ENCODE data around the gene TNFSF11.

TNFSF11 gene

GRCh38 chr13:42592915-42593900 lies 19.3 kb downstream of the TNFSF11 start:
- Histone ChIP-seq H3K36me3 (ENCODE audit: control insufficient read depth, insufficient read depth, low read length) (no peaks in the 10 kb centered on the region), H3K4me2 (ENCODE audit: low read length) (no peak overlapping the region), H3K27me3 (ENCODE audit: control insufficient read depth, insufficient read depth, low read length) (no peaks in the 10 kb centered on the region), H3K27ac (no peak overlapping the region), H2AFZ (no peak overlapping the region), H3K79me2 (no peaks in the 10 kb centered on the region), H3K9ac (no peak overlapping the region), H3K9me3 (ENCODE audit: control insufficient read depth, low read length) (no peaks in the 10 kb centered on the region), H3K4me3 (ENCODE audit: low read depth, low read length) (no peak overlapping the region), H3K4me1 (no peaks in the 10 kb centered on the region)
- no peak for TF ChIP-seq CTCF (IDR thresholded peaks at IDR 0.05)

GRCh38 chr13:42594481-42595252 lies 20.7 kb downstream of the TNFSF11 start:
- Histone ChIP-seq H3K4me1 (no peaks in the 10 kb centered on the region), H3K9me3 (ENCODE audit: control insufficient read depth, low read length) (no peaks in the 10 kb centered on the region), H2AFZ (no peak overlapping the region), H3K4me2 (ENCODE audit: low read length) (no peak overlapping the region), H3K79me2 (no peaks in the 10 kb centered on the region), H3K27me3 (ENCODE audit: control insufficient read depth, insufficient read depth, low read length) (no peaks in the 10 kb centered on the region), H3K9ac (no peak overlapping the region), H3K36me3 (ENCODE audit: control insufficient read depth, insufficient read depth, low read length) (no peaks in the 10 kb centered on the region), H3K27ac (no peak overlapping the region), H3K4me3 (ENCODE audit: low read depth, low read length) (no peak overlapping the region)
- peak; percentile 63 for TF ChIP-seq CTCF (IDR thresholded peaks at IDR 0.05)

GRCh38 chr13:42595253-42595571 lies 21.3 kb downstream of the TNFSF11 start:
- Histone ChIP-seq H3K36me3 (ENCODE audit: control insufficient read depth, insufficient read depth, low read length) (no peaks in the 10 kb centered on the region), H3K4me3 (ENCODE audit: low read depth, low read length) (no peak overlapping the region), H3K27me3 (ENCODE audit: control insufficient read depth, insufficient read depth, low read length) (no peaks in the 10 kb centered on the region), H3K9ac (no peak overlapping the region), H3K27ac (no peak overlapping the region), H2AFZ (no peak overlapping the region), H3K4me1 (no peaks in the 10 kb centered on the region), H3K4me2 (ENCODE audit: low read length) (no peak overlapping the region), H3K79me2 (no peaks in the 10 kb centered on the region), H3K9me3 (ENCODE audit: control insufficient read depth, low read length) (no peaks in the 10 kb centered on the region)
- no peak for TF ChIP-seq CTCF (IDR thresholded peaks at IDR 0.05)

GRCh38 chr13:42597505-42597904 lies 23.6 kb downstream of the TNFSF11 start:
- H3K79me2 ChIP-seq = no peaks in the 10 kb centered on the region
- TF ChIP-seq CTCF (IDR thresholded peaks at IDR 0.05) = no peak
- H3K36me3 ChIP-seq (ENCODE audit: control insufficient read depth, insufficient read depth, low read length) = no peaks in the 10 kb centered on the region
- no peaks in the 10 kb centered on the region for H3K9me3 ChIP-seq (ENCODE audit: control insufficient read depth, low read length)
- no peaks in the 10 kb centered on the region for H3K27me3 ChIP-seq (ENCODE audit: control insufficient read depth, insufficient read depth, low read length)
- H2AFZ ChIP-seq = no peak overlapping the region
- H3K4me3 ChIP-seq (ENCODE audit: low read depth, low read length) = no peak overlapping the region
- H3K9ac ChIP-seq = no peak overlapping the region
- H3K4me2 ChIP-seq (ENCODE audit: low read length) = no peak overlapping the region
- no peak overlapping the region for H3K27ac ChIP-seq
- H3K4me1 ChIP-seq = no peaks in the 10 kb centered on the region
